ENCODE data around the gene GOSR1.
"Not testable (repeated sequence)": the region's sequence is repeated elsewhere in the genome, so short reads cannot be mapped to it uniquely, and the experiment has no call there.

- TF ChIP-seq EZH2 (IDR thresholded peaks at IDR 0.05; ENCODE audit: low read length, missing control alignments); CTCF (conservative IDR thresholded peaks at IDR 0.05 in 1 of 2, IDR thresholded peaks at IDR 0.05 in 1 of 2; ENCODE audit: low read depth in 1 of 2, low read length in 2 of 2): not testable (repeated sequence)
Measured at GRCh38 chr17:30566516-30567225, 89.5 kb downstream of the GOSR1 start.

All from fibroblast of lung (primary cell).